GM12865 (cell line): ENCODE results near the gene PDLIM7.
A peak's percentile ranks its signal among the peaks of the same experiment; 100 is the strongest.

Source experiments
- DNase-seq: peaks from one replicate; pipeline ENCODE4 v3.0.0; 2010; ENCODE audit warnings: low read depth
- H3K4me3 ChIP-seq: 2 replicates; pipeline ENCODE4 v1.5.1; 2011; ENCODE audit warnings: mild to moderate bottlenecking, low read depth, low read length, control low read depth
- TF ChIP-seq, protein P1 (sequence below): IDR thresholded peaks from 2 replicates; pipeline ENCODE4 v1.5.1; 2011; ENCODE audit warnings: low read length, control low read depth, low read depth, inconsistent platforms; ENCODE audit not compliant: insufficient read depth; ENCODE audit errors: missing control alignments

Gene PDLIM7

DNA sequence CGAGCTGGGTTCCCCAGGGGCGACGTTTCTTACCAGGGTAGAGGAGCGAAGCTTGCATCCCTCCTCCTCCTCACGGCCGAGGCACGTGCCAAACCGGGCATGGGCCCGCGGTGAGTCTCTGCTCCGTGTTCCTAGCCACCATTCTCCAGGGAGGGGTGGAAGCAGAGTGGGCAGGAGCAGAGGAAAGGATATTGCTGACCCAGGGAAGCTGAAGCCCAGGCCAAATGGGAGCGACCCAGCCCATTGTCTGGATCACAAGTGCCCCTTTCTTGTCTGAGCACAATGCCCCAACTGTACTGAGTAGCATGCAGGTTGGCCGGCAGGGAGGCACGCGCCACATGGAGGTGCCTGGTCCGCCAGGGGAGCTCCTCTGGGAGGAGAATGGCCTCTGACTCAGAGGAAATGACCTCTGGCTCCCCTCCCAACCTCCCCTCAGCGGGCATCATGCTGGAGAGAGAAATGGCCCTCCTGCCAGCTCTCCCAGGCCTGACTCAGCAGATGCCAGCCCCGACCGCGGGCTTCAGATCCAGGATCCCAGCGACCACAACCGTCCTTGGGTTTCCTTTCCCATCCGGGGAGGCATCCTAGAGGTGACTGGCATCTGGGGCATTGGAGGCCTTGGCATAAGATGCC is 49.7 kb downstream of the PDLIM7 start:
- TF ChIP-seq, protein P1, sequence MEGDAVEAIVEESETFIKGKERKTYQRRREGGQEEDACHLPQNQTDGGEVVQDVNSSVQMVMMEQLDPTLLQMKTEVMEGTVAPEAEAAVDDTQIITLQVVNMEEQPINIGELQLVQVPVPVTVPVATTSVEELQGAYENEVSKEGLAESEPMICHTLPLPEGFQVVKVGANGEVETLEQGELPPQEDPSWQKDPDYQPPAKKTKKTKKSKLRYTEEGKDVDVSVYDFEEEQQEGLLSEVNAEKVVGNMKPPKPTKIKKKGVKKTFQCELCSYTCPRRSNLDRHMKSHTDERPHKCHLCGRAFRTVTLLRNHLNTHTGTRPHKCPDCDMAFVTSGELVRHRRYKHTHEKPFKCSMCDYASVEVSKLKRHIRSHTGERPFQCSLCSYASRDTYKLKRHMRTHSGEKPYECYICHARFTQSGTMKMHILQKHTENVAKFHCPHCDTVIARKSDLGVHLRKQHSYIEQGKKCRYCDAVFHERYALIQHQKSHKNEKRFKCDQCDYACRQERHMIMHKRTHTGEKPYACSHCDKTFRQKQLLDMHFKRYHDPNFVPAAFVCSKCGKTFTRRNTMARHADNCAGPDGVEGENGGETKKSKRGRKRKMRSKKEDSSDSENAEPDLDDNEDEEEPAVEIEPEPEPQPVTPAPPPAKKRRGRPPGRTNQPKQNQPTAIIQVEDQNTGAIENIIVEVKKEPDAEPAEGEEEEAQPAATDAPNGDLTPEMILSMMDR, result no peak
- DNase-seq, result no peak
- peak overlapping the region; percentile 50 for H3K4me3 ChIP-seq

DNA sequence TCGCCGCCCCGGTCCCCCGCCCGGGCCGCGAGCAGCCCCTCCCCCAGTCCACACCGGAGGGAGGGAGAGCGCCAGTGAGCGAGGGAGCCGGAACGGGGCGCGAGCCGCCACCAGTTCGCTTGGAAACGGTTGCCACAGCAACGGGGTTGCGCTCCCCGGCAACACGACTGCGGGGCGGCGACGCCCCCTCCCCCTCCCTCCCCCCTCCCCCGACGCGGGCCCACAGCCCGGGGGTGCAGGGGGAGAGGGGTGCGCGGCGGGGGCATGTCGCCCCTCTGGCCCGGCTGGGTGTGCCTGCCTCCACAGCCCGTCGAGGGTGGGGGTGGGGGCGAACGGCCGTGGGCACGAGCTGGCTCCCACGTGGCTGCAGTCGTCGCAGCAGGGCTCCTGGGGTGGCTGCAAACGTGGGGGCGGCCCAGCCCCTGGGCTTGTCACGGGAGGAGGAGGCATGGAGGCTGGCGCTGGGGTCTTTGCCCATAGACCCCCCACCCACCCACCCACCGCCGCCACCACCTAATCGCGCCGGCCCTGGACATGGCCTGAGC is 50.3 kb downstream of the PDLIM7 start:
- DNase-seq, result peak; percentile 81
- TF ChIP-seq, protein P1, result no peak
- H3K4me3 ChIP-seq, result peak overlapping the region; percentile 54

DNA sequence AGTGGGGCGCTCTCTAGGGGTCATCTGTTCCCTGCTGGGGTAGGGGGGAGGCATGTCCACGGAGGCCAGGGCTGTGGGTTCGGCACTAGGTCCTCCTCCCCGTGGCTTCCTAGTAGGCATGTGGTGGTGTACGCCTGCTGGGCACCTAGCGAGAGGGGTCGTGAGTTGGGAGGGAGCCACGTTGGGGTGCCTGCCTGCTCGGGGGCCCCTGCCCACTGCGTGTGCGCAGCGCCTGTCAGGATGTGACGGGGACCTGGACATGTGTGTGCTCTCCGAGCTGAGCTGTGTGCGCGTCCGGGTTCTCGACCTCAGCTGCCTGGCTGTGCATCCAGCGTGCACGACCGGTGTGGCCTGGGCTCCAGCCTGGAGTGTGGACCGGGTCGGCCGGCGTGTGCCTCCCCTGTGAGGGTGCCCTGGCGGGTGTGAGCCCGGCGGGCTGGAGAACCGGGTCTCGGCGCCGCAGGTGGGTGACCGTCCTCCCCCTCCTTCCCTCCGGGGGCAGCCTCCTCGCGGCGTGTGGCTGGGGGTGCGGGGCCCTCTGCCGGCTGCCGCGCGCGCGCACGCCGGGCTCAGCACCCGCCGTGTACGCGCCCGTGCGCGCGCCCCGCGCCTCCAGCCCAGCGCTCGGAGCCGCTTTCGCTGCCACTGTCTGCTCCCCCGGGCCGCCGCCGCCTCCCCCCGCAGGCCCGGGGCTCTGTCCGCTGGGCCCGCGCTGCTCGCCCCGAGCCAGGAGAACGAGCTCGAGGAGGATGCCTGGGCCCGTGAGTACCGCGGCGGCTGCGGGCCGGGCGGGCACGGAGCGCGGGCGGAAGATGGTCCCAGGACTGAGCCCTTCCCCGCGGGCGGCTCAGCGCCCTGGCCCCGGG is 51.0 kb downstream of the PDLIM7 start, which contains the start of gene PRR7:
PRR7 (plus strand) TSS at position 615 of the 866 bp plus-strand sequence. CDS start 8,254 bp downstream, outside the sequence.
- DNase-seq, result peak; percentile 89
- TF ChIP-seq, protein P1, result peak; percentile 15
- peak within 1 kb of the TSS; percentile 73 for H3K4me3 ChIP-seq

DNA sequence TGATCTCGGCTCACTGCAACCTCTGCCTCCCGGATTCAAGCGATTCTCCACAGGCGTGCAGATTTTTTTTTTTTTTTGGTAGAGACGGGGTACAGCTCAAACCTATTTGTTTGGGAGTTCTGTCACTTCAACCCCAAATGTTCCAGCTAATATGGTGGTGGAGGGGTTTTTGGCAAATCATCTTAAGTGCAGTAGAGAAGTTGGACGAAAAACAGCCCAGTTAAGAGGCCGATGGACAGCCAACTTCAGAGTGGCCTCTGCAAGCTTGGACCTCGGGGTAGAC is 51.5 kb downstream of the PDLIM7 start:
- peak overlapping the region; percentile 73 for H3K4me3 ChIP-seq
- DNase-seq, result no peak
- TF ChIP-seq, protein P1, result no peak

DNA sequence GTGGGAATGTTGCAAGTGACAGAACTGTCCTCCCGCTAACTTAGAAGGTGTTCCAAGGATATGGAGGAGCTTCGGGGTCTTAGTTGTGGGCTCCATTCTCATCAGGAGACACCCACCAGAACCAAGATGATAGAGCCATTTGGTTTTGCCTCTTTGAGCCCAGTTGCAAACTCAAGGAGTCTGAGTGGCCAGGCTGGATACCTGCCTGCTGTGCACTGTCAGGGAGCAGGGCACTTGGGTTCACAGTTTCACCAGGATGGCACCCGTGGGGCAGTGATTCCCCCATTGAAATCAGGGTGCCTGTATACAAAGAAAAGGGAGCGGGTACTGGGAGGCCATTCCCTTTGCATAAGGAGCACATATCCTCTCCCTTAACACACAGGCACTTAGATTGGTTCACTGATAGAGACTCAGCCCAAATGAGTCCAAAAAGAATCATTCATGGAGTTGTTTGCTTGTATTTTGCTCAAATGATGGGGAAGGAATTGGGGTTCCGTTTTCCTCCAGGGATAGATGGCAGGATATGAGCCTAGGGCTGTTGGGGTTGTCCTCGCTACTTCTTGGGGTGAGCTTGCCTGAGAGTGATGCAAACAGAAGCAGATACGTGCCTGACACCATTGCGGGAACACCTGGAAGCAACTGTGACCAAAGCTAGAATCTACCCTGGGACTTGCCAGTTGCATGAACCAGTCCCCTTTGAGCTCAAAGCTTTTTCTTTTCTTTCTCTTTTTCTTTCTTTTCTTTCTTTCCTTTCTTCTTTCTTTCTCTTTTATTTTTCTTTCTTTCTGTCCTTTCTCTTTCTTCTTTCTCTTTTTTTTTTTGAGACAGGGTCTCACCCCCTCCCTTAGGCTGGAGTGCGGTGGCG is 52.1 kb downstream of the PDLIM7 start:
- TF ChIP-seq, protein P1, result no peak
- H3K4me3 ChIP-seq, result peak overlapping the region; percentile 73; the same call in 1 of the 2 replicates
- peak; percentile 67 for DNase-seq

DNA sequence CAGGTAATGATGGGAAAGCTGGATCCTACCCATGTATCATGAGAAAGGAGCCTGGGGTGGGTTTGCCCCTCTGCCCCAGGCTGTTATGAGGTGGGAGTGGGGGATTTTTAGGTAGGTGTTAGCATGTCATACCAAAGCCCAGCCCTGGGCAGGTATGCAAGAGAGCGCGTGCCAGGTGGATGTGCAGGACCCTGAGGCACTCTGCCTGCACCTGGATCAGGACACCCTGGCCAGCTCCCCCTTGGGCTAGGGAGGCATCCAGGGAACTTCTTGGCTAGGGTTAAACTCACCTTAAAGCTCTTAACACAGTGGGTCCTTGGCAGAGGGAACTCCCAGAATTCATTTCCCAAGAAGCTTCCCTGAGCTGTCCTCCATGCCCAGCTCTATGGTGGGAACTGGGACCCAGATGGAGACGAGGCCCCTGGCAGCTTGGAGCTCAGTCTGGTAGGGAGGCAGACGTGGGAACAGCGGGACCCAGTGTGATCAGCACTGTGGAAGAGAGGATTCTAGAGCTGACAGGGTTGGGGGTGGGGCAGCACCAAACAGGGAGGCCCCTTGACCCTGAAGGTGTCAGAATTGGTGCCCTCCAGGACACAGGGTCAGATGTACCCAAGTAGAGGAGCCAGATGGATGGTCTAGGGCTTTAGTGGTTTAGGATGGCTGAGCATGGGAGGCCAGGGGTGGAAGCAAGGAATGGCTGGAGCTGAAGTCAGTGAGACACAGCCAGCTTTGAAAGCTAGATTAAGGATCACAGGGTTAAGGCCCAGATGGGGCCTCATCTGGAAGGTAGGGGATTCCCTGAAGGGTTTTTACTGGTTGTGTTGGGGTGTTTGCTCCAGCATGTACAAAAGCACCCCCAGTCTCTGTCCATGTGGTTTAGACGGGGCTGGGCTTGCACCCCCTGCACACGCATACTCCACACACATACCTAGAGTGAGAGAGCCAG is 53.0 kb downstream of the PDLIM7 start:
- TF ChIP-seq, protein P1, result no peak
- H3K4me3 ChIP-seq, result no peak overlapping the region
- DNase-seq, result peak; percentile 54
